H1 (cell line): ENCODE measurements around the gene TRMT44. TPM values are rescaled to one million over a fixed set of nuclear protein-coding genes. Genes with fewer than 3 reads are reported as not detected.

Experiments used
- ASH2L ChIP-seq: fragments of 200-600, 300-600 bp; sonication (generic); IDR thresholded peaks from one replicate; pipeline ENCODE4 v1.7.1; 2017; ENCODE audit warnings: low read length
- BRCA1 ChIP-seq: IDR thresholded peaks from 2 replicates; pipeline ENCODE4 v1.6.1; 2012; ENCODE audit warnings: low read depth, low read length, improper control_type of control experiment
- CBX5 ChIP-seq: fragments of 300-800, 300-1000 bp; sonication (generic); IDR thresholded peaks from 2 replicates; pipeline ENCODE4 v1.7.1; 2016; ENCODE audit warnings: antibody characterized with exemption, low read length, low read depth
- CHD1 ChIP-seq: IDR thresholded peaks from 2 replicates; pipeline ENCODE4 v1.6.1; 2012; ENCODE audit warnings: low read depth, low read length, improper control_type of control experiment
- EGR1 ChIP-seq: IDR thresholded peaks from 2 replicates; pipeline ENCODE4 v1.6.1; 2011; ENCODE audit warnings: low read depth, low read length, borderline replicate concordance
- NANOG ChIP-seq: IDR thresholded peaks from 2 replicates; pipeline ENCODE4 v1.6.1; 2011; ENCODE audit warnings: low read length, low read depth, mild to moderate bottlenecking, inconsistent platforms; ENCODE audit not compliant: insufficient read depth, poor library complexity, severe bottlenecking
- RAD21 ChIP-seq, 2 experiments: IDR thresholded peaks in 1 of 2; conservative IDR thresholded peaks in 1 of 2; 2 replicates each; pipeline ENCODE4 v1.6.1; 2011; ENCODE audit warnings: low read depth in 2 of 2, low read length in 2 of 2, improper control_type of control experiment in 1 of 2, inconsistent platforms in 1 of 2, mild to moderate bottlenecking in 1 of 2, moderate library complexity in 1 of 2
- TAF1 ChIP-seq: IDR thresholded peaks from 2 replicates; pipeline ENCODE4 v1.6.1; 2011; ENCODE audit warnings: mild to moderate bottlenecking, low read depth, low read length
- polyA plus RNA-seq, 7 experiments: library from polyadenylated mRNA; depleted of rRNA in 3 of 7; stranded (reverse) in 5 of 7; unstranded in 2 of 7; fragments of >200 nt in 5 of 7; fragments of 200-250 nt in 2 of 7; gene quantifications; 1 replicate in 5 of 7; 2 replicates in 1 of 7; 4 replicates in 1 of 7; pipeline versions ENCODE4 v1.2.1 to v1.2.3, GENCODE V29; 2011 to 2013; ENCODE audit warnings: missing spikeins in 2 of 7, mixed read lengths in 2 of 7
- total RNA-seq: library from RNA; stranded (reverse); fragmentation: NEBNext Ultra II Directional; extraction: Animal tissue kit (Norgen Biotek cat#: 25700); gene quantifications from 2 replicates; pipeline ENCODE4 v1.2.1, GENCODE V29; 2021
- TF ChIP-seq, protein P1 (sequence below): fragments of 300-600 bp; sonication (generic); IDR thresholded peaks from 2 replicates; pipeline ENCODE4 v1.7.1; 2012; ENCODE audit warnings: low read length, moderate library complexity, mild to moderate bottlenecking, inconsistent platforms; ENCODE audit not compliant: insufficient replicate concordance

The TRMT44 gene
- total and polyA plus RNA-seq, 2 of the 8 experiments (the other 6 are each of a cell fraction or from before 2014, with no cell fraction given): 8.6 to 23.9 TPM

DNA sequence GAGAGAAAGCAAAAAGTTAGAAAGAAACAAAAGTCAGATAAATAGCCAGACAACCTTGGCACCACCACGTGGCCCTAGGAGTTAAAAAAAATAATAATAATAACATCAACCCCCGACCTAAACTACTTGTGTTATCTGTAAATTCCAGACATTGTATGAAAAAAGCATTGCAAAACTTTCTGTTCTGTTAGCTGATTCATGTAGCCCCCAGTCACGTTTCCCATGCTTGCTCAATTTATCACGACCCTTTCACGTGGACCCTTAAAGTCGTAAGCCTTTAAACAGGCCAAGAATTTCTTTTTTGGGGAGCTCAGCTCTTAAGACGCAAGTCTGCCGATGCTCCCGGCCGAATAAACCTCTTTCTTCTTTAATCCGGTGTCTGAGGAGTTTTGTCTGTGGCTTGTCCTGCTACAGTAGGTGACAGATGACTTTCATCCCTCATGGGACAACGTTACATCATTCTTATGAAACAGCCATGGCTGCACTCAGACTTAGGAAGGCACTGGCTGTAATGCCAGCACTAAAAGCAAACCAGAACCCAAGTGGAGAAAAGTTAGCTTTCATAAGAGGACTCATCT is 574 bp upstream of the TRMT44 start (continued):
- TF ChIP-seq NANOG: no peak
- TF ChIP-seq ASH2L: no peak
- TF ChIP-seq CBX5: no peak
- TF ChIP-seq TAF1: no peak
- no peak for TF ChIP-seq BRCA1
- no peak for TF ChIP-seq EGR1
- TF ChIP-seq CHD1: no peak
- TF ChIP-seq RAD21 (IDR thresholded peaks at IDR 0.05 in 1 of 2, conservative IDR thresholded peaks at IDR 0.05 in 1 of 2; ENCODE audit: low read depth in 2 of 2, low read length in 2 of 2): no peak
- TF ChIP-seq, protein P1, sequence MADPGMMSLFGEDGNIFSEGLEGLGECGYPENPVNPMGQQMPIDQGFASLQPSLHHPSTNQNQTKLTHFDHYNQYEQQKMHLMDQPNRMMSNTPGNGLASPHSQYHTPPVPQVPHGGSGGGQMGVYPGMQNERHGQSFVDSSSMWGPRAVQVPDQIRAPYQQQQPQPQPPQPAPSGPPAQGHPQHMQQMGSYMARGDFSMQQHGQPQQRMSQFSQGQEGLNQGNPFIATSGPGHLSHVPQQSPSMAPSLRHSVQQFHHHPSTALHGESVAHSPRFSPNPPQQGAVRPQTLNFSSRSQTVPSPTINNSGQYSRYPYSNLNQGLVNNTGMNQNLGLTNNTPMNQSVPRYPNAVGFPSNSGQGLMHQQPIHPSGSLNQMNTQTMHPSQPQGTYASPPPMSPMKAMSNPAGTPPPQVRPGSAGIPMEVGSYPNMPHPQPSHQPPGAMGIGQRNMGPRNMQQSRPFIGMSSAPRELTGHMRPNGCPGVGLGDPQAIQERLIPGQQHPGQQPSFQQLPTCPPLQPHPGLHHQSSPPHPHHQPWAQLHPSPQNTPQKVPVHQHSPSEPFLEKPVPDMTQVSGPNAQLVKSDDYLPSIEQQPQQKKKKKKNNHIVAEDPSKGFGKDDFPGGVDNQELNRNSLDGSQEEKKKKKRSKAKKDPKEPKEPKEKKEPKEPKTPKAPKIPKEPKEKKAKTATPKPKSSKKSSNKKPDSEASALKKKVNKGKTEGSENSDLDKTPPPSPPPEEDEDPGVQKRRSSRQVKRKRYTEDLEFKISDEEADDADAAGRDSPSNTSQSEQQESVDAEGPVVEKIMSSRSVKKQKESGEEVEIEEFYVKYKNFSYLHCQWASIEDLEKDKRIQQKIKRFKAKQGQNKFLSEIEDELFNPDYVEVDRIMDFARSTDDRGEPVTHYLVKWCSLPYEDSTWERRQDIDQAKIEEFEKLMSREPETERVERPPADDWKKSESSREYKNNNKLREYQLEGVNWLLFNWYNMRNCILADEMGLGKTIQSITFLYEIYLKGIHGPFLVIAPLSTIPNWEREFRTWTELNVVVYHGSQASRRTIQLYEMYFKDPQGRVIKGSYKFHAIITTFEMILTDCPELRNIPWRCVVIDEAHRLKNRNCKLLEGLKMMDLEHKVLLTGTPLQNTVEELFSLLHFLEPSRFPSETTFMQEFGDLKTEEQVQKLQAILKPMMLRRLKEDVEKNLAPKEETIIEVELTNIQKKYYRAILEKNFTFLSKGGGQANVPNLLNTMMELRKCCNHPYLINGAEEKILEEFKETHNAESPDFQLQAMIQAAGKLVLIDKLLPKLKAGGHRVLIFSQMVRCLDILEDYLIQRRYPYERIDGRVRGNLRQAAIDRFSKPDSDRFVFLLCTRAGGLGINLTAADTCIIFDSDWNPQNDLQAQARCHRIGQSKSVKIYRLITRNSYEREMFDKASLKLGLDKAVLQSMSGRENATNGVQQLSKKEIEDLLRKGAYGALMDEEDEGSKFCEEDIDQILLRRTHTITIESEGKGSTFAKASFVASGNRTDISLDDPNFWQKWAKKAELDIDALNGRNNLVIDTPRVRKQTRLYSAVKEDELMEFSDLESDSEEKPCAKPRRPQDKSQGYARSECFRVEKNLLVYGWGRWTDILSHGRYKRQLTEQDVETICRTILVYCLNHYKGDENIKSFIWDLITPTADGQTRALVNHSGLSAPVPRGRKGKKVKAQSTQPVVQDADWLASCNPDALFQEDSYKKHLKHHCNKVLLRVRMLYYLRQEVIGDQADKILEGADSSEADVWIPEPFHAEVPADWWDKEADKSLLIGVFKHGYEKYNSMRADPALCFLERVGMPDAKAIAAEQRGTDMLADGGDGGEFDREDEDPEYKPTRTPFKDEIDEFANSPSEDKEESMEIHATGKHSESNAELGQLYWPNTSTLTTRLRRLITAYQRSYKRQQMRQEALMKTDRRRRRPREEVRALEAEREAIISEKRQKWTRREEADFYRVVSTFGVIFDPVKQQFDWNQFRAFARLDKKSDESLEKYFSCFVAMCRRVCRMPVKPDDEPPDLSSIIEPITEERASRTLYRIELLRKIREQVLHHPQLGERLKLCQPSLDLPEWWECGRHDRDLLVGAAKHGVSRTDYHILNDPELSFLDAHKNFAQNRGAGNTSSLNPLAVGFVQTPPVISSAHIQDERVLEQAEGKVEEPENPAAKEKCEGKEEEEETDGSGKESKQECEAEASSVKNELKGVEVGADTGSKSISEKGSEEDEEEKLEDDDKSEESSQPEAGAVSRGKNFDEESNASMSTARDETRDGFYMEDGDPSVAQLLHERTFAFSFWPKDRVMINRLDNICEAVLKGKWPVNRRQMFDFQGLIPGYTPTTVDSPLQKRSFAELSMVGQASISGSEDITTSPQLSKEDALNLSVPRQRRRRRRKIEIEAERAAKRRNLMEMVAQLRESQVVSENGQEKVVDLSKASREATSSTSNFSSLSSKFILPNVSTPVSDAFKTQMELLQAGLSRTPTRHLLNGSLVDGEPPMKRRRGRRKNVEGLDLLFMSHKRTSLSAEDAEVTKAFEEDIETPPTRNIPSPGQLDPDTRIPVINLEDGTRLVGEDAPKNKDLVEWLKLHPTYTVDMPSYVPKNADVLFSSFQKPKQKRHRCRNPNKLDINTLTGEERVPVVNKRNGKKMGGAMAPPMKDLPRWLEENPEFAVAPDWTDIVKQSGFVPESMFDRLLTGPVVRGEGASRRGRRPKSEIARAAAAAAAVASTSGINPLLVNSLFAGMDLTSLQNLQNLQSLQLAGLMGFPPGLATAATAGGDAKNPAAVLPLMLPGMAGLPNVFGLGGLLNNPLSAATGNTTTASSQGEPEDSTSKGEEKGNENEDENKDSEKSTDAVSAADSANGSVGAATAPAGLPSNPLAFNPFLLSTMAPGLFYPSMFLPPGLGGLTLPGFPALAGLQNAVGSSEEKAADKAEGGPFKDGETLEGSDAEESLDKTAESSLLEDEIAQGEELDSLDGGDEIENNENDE: no peak
- TF ChIP-seq, all 59 proteins: peak for 0
